Measurements from ENCODE around the gene RANBP9. TPM values are rescaled to one million over a fixed set of nuclear protein-coding genes. Genes with fewer than 3 reads are reported as not detected.

RANBP9 gene
- total RNA-seq, 1 donor from 2014 or later = 55.4 TPM

GRCh38 chr6:13743736-13744127 is 32.1 kb upstream of the RANBP9 start:
- no peak overlapping the region for H3K4me3 Mint-ChIP-seq (ENCODE audit: unreplicated experiment)
- H3K9me3 Mint-ChIP-seq (ENCODE audit: unreplicated experiment) = peaks cover 4% of the 10 kb centered on the region
- H3K27me3 Mint-ChIP-seq (ENCODE audit: unreplicated experiment) = peaks cover 2% of the 10 kb centered on the region
- TF ChIP-seq, protein P1, sequence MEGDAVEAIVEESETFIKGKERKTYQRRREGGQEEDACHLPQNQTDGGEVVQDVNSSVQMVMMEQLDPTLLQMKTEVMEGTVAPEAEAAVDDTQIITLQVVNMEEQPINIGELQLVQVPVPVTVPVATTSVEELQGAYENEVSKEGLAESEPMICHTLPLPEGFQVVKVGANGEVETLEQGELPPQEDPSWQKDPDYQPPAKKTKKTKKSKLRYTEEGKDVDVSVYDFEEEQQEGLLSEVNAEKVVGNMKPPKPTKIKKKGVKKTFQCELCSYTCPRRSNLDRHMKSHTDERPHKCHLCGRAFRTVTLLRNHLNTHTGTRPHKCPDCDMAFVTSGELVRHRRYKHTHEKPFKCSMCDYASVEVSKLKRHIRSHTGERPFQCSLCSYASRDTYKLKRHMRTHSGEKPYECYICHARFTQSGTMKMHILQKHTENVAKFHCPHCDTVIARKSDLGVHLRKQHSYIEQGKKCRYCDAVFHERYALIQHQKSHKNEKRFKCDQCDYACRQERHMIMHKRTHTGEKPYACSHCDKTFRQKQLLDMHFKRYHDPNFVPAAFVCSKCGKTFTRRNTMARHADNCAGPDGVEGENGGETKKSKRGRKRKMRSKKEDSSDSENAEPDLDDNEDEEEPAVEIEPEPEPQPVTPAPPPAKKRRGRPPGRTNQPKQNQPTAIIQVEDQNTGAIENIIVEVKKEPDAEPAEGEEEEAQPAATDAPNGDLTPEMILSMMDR (IDR thresholded peaks at IDR 0.05) = no peak
- no peak overlapping the region for H3K27ac Mint-ChIP-seq (ENCODE audit: unreplicated experiment)
- no peaks in the 10 kb centered on the region for H3K36me3 Mint-ChIP-seq (ENCODE audit: unreplicated experiment)
- H3K4me1 Mint-ChIP-seq (ENCODE audit: unreplicated experiment) = no peaks in the 10 kb centered on the region
- no peak for DNase-seq (ENCODE audit: extremely low spot score, unreplicated experiment)

GRCh38 chr6:13742961-13743735 is 31.5 kb upstream of the RANBP9 start:
- H3K27ac Mint-ChIP-seq (ENCODE audit: unreplicated experiment) = no peak overlapping the region
- peaks cover 4% of the 10 kb centered on the region for H3K9me3 Mint-ChIP-seq (ENCODE audit: unreplicated experiment)
- no peaks in the 10 kb centered on the region for H3K27me3 Mint-ChIP-seq (ENCODE audit: unreplicated experiment)
- TF ChIP-seq, protein P1 (IDR thresholded peaks at IDR 0.05) = no peak
- no peak overlapping the region for H3K4me3 Mint-ChIP-seq (ENCODE audit: unreplicated experiment)
- H3K36me3 Mint-ChIP-seq (ENCODE audit: unreplicated experiment) = no peaks in the 10 kb centered on the region
- no peaks in the 10 kb centered on the region for H3K4me1 Mint-ChIP-seq (ENCODE audit: unreplicated experiment)
- DNase-seq (ENCODE audit: extremely low spot score, unreplicated experiment) = no peak

- H3K4me3 Mint-ChIP-seq (ENCODE audit: unreplicated experiment) = no peak overlapping the region
- TF ChIP-seq, protein P1 (IDR thresholded peaks at IDR 0.05) = no peak
- H3K9me3 Mint-ChIP-seq (ENCODE audit: unreplicated experiment) = peaks cover 4% of the 10 kb centered on the region
- no peaks in the 10 kb centered on the region for H3K36me3 Mint-ChIP-seq (ENCODE audit: unreplicated experiment)
- no peaks in the 10 kb centered on the region for H3K27me3 Mint-ChIP-seq (ENCODE audit: unreplicated experiment)
- H3K27ac Mint-ChIP-seq (ENCODE audit: unreplicated experiment) = no peak overlapping the region
- no peaks in the 10 kb centered on the region for H3K4me1 Mint-ChIP-seq (ENCODE audit: unreplicated experiment)
- DNase-seq (ENCODE audit: extremely low spot score, unreplicated experiment) = no peak
These were observed 29.7 kb upstream of the RANBP9 start for GRCh38 chr6:13741365-13741764.

DNA sequence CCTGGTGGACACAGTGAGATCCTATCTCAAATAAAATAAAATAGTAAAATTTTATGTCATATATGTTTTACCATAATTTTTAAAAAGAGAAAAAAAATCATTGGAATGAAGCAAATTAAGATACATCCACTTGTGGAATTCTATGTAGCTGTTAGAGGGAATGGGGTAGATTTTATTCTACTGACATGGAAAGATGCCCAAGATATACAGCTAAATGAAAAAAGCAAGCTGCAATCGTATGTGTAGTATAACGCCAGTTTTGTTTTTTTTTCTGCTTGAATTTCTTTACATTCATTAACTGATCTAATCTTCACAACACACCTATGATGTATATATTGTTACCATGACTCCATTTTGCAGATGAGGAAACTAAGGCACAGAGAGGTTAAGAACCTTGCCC is 23.4 kb upstream of the RANBP9 start:
- Mint-ChIP-seq H3K27ac (ENCODE audit: unreplicated experiment) (no peak overlapping the region), H3K36me3 (ENCODE audit: unreplicated experiment) (no peaks in the 10 kb centered on the region), H3K9me3 (ENCODE audit: unreplicated experiment) (no peaks in the 10 kb centered on the region), H3K4me1 (ENCODE audit: unreplicated experiment) (peaks cover 7% of the 10 kb centered on the region), H3K27me3 (ENCODE audit: unreplicated experiment) (peaks cover 4% of the 10 kb centered on the region), H3K4me3 (ENCODE audit: unreplicated experiment) (no peak overlapping the region)
- DNase-seq (ENCODE audit: extremely low spot score, unreplicated experiment) = no peak
- TF ChIP-seq, protein P1 (IDR thresholded peaks at IDR 0.05) = no peak

GRCh38 chr6:13733178-13733887 is 21.7 kb upstream of the RANBP9 start:
- Mint-ChIP-seq H3K27me3 (ENCODE audit: unreplicated experiment) (peaks cover 4% of the 10 kb centered on the region), H3K4me1 (ENCODE audit: unreplicated experiment) (peaks cover 7% of the 10 kb centered on the region), H3K9me3 (ENCODE audit: unreplicated experiment) (no peaks in the 10 kb centered on the region), H3K36me3 (ENCODE audit: unreplicated experiment) (no peaks in the 10 kb centered on the region), H3K27ac (ENCODE audit: unreplicated experiment) (no peak overlapping the region), H3K4me3 (ENCODE audit: unreplicated experiment) (peak overlapping the region; percentile 47)
- DNase-seq (ENCODE audit: extremely low spot score, unreplicated experiment) = no peak
- TF ChIP-seq, protein P1 (IDR thresholded peaks at IDR 0.05) = no peak

Measured in osteocyte (in vitro differentiated cells).